TTC549 (cell line): Measurements from ENCODE around the gene WDFY3.
A peak's percentile ranks its signal among the peaks of the same experiment; 100 is the strongest.
"Not testable (repeated sequence)": the region's sequence is repeated elsewhere in the genome, so short reads cannot be mapped to it uniquely, and the experiment has no call there.

Experiments used
- FAIRE-seq: peaks from 2 replicates; lab custom pipeline; 2012; peaks lifted over from hg19 to GRCh38; lab: Jason Lieb, UNC

WDFY3 gene

GRCh38 chr4:84852081-84852480 is 114.4 kb downstream of the WDFY3 start:
- no peak for FAIRE-seq

- no peak for FAIRE-seq
Measured at GRCh38 chr4:84849051-84849640, 117.3 kb downstream of the WDFY3 start.

GRCh38 chr4:84848432-84848831 is 118.1 kb downstream of the WDFY3 start:
- no peak for FAIRE-seq

DNA sequence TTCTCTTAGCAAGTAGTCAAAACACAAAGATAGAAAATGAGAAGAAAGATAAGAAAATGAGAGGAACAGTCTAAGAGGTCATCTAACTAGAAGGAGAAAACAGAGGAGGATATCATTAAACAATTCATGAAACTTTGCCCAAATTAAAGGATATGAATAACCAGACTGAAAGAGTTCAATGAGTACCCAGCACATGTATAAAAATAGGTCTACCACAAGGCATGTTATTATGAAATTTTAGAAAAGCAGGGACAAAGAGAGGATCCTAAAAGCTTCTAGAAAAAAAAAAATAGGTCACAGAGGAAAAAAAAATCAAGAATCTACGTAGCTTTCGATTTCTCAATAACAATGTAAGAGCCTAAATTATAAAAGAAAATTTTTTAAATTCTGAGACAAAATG is 118.5 kb downstream of the WDFY3 start:
- no peak for FAIRE-seq

DNA sequence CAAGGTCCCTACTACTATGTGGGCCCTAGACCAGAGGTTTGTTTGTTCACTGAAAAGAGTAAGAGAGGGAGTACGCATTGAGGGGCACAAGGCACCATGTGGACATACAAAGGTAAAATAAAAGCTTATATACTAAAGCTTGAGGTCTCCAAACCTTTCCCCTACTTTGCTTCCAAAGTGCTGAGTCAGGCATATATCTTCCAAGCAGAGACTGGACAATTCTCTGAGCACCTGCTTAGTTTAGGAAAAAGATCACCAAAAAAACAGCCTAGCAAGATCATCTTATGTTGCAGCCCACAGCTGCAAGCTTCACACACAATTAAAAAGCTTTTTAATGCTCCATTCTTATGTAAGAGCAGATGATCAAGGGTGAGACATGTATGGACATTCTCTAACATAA is 119.5 kb downstream of the WDFY3 start:
- no peak for FAIRE-seq

- no peak for FAIRE-seq
Measured at GRCh38 chr4:84841435-84841834, 125.1 kb downstream of the WDFY3 start.

DNA sequence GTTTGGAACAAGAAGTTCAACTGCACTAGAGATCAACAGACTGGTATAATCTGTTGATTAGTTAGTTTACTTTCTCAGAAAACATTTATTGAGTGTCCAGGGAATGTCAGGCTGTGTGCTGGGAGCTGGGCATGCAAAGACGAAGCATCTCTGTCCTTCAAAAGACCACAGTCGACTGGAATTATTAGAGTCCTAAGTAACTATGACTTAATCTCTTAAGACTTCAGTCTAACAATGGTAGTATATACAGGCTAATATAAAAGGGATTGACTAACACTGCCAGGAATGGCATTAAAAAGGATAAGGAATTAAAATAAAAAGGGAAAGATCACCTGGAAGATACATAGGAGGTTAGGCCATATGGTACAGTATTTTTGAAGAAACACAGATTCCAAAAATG is 128.7 kb downstream of the WDFY3 start:
- FAIRE-seq = no peak

GRCh38 chr4:84829633-84830032 is 136.9 kb downstream of the WDFY3 start:
- not testable (repeated sequence) for FAIRE-seq

GRCh38 chr4:84826681-84827080 is 139.8 kb downstream of the WDFY3 start:
- no peak for FAIRE-seq

DNA sequence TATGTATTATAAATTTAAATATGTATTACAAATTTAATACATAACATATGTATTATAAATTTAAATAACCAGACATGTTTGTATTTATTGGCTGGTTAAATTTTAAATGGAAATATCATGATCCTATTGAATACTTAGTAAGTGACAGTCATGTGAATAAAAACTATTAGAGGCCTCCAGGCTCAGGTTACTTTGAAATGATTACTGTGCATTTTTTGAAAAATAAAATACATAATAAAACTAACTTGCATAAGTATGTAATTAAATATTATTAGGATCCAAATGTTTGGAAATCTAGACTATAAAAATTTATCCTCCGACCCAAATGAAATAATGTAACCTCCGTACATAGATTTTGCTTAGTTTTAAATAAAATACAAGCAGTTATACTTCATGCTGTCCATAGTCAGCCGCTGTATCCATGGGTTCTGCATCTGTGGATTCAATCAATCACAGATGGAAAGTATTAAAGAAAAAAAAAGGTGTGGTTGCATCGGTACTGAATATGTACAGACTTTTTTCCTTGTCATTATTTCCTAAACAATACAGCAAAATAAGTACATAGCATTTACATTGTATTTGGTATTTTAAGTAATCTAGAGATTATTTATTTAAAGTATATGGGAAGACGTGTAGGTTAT is 140.7 kb downstream of the WDFY3 start:
- FAIRE-seq = peak; percentile 5

- no peak for FAIRE-seq
Measured at GRCh38 chr4:84821064-84821463, 145.4 kb downstream of the WDFY3 start.

DNA sequence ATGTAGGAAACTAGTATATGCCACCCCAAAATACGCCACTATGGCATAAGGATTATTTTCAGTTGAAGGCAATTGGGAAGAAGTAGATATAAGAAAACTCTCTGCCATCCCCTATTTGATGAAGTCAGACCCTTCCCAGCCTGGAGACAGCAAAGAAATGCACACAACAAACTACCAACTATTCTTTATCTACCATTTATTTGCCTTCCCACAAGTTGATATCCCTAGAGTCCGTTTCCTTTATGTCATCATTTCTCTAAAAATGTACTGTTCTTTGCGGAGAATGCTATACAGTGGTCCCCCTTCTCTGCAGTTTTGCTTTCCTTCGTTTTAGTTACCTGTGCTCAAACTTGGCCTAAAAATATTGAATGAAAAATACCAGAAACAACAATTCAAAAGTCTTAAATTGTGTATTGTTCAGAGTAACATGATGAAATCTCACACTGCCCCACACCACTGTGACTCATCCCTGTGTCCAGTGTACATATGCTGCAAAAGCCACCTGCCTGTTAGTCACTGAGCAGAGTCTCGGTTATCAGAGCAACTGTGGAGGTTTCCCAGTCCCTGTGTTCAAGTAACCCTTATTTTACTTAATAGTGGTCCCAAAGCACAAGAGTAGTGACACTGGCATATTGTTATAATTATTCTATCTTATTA is 152.3 kb downstream of the WDFY3 start:
- FAIRE-seq = no peak

DNA sequence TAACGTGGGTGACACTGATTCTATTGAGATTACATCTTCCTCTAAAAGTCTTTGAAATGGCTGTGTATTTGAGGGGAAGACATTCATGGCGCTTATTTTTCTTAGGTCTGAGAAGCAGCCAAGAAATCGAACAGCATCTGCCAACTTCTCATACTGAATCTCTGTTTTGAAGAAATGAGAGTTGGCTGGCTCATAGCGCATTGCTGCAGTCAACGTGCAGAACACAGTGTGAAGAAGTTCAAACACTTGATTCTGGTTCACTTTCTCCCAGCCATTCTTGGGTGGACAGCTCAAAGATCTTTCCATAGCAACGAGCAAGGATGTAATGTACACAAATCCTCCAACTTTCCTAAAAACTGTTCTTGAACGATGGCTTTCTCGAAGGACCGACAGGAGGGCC is 156.5 kb downstream of the WDFY3 start:
- no peak for FAIRE-seq

GRCh38 chr4:84808332-84808731 is 158.2 kb downstream of the WDFY3 start:
- FAIRE-seq = no peak

DNA sequence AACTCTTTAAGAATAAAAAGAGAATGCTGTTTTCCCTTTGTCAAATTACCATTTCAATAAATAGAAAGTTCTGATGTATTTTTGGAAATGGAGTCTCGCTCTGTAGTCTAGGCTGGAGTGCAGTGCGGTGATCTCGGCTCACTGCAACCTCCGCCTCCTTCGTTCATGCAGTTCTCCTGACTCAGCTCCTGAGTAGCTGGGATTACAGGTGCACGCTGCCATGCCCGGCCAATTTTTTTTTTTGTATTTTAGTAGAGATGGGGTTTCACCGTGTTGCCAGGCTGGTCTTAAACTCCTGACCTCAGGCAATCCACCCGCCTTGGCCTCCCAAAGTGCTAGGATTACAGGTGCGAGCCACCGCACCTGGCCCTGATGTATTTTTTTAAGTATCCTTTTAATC is 159.9 kb downstream of the WDFY3 start:
- not testable (repeated sequence) for FAIRE-seq

DNA sequence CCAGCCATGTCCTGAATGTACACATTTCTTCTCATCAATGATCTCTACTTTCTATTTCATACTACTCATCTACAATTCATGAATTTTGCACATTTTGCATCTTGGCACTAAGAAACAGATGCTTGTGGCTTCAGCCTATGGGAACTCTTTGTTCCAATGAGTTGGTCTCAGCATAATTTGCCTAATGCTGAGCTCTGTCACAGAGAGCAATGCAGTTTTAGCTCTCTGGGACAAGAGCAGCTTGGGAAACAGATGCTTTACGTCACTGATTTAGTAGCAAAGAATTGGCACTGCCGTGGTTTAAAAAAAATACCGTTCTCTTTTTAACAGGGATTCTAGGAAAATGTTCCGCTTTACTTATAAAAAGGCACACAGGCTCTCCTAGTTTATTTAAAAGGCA is 162.4 kb downstream of the WDFY3 start:
- FAIRE-seq = no peak

GRCh38 chr4:84803720-84804119 is 162.8 kb downstream of the WDFY3 start:
- FAIRE-seq = no peak

DNA sequence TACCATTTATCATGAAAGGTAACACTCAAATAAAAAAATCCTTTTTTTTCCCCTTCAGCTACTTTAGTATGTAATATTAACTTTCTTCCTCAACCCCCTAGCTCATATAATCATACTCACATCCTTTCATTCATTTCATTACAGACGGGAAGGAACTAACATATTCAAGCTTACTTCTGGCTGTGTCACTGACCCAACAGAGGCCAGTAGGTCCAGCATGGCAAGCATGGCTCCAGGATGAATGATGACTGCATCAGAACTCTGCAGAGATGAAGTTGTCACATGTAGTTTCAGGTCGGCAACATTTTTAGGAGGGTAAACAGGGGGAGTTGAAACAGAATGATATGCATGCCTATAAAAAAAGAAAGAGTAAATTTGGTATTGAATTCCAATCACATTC is 163.4 kb downstream of the WDFY3 start:
- no peak for FAIRE-seq

DNA sequence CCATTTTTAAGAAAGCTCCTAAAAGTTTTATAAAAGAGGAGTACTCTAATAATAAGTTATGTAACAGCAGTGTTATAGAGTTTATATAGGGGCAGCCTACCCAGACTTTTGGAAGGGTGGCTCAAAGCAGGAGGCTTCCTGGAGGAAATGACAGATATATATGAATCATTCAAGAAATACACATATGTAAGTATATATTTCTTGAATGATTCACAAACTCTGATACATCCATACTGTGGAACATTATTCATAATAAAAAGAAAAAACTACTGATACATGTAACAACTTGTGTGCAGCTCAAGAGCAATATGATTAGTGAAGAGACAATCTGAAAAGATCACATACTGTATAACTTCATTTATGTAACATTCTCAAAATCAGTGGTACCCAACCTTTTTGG is 166.2 kb downstream of the WDFY3 start:
- FAIRE-seq = no peak

- FAIRE-seq = no peak
Measured at GRCh38 chr4:84799318-84799717, 167.2 kb downstream of the WDFY3 start.

DNA sequence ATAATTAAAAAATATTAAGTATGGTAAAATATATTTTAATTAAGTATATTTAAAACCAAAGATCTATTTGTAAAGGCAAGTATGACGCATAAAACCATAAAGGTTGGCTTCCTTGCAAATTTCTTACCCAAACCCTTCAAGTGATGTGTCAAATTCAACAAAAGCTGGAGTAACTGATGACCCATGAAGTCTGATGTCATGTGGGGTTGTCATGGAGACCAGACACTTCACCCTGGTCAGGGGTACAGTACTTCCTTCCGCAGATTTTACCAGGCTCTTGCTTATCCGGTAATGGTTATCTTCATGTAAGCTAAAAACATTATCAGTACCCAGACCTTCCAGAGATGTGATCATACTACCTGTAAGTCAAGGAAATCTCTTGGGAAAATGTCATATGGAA is 170.1 kb downstream of the WDFY3 start:
- no peak for FAIRE-seq

DNA sequence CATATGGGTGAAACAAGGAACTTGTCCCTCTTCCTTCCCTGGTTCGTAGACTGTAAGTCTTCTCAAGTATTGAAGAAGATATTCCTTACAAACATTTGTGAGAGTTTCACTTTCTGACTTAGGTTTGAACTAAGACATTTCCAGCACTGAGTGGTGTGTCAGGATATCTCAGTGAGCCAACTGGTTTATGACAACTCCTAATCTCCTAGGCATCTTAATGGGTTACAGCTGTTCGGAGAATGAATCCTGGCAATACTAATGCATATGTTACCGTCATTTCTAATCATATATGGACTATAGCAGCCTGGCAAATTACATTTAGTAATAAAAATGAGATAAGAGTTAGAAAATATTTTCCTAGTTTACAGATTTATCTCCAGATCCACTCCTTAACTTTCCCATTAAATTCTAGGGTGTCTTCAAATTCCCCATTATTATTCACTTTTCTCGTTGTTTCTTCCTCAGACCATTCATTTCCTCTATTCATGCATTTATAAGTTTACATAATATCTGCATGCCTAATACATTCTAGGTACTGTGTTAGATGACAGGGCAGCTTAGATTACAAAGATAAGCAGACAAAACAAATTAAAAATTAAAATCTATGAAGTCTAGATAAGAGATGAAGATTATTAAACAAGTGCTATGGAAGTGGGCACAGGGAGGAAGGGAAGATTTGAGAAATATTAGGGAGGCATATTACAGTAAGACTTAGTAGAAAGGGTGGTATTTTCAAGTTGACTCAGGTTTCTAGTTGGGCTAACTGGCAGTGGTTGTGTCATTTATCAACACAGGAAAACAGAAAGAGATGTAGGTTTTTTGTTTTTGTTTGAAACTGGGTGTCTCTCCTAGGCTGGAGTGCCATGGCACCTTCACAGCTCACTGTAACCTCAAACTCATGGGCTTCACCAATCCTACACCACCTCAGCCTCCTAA is 173.9 kb downstream of the WDFY3 start:
- no peak for FAIRE-seq
